Gastrocnemius medialis (tissue), 4 donors: ENCODE results near the gene CSAD.

ENCODE experiments used
- CTCF ChIP-seq, 5 experiments: fragments of 450-650 bp in 3 of 5; fragments of 200-600 bp in 2 of 5; sonication (generic) in 2 of 5; IDR thresholded peaks in 4 of 5; conservative IDR thresholded peaks in 1 of 5; 1 replicate in 4 of 5; 2 replicates in 1 of 5; pipeline ENCODE4 v1.5.1; 2016 to 2019; ENCODE audit warnings: antibody characterized with exemption in 5 of 5, mild to moderate bottlenecking in 3 of 5, moderate library complexity in 3 of 5
- POLR2A ChIP-seq, 2 donors: fragments of 450-650 bp; IDR thresholded peaks; one replicate each; pipeline ENCODE4 v1.6.1; 2017; ENCODE audit warnings: antibody characterized with exemption in 2 of 2, mild to moderate bottlenecking in 2 of 2, moderate library complexity in 2 of 2

- TF ChIP-seq CTCF (IDR thresholded peaks at IDR 0.05 in 4 of 5, conservative IDR thresholded peaks at IDR 0.05 in 1 of 5) (no peak), POLR2A (IDR thresholded peaks at IDR 0.05) (no peak)
These were observed 39.4 kb upstream of the CSAD start for GRCh38 chr12:53219956-53220693.
